Measurements from ENCODE around the gene ERG28.
A peak's percentile ranks its signal among the peaks of the same experiment; 100 is the strongest.

The ERG28 gene

GRCh38 chr14:75655235-75655634 lies 5.4 kb downstream of the ERG28 start:
- no peak for TF ChIP-seq ZFP30 (CRISPR knock-in tag; IDR thresholded peaks at IDR 0.05)
- TF ChIP-seq TCF4 (CRISPR knock-in tag; IDR thresholded peaks at IDR 0.05; ENCODE audit: borderline replicate concordance) = no peak
- no peak for TF ChIP-seq ZNF565 (CRISPR knock-in tag; conservative IDR thresholded peaks at IDR 0.05; ENCODE audit: low read depth)
- no peak for TF ChIP-seq ARNTL (CRISPR knock-in tag; IDR thresholded peaks at IDR 0.05; ENCODE audit: borderline replicate concordance, low read depth)
- no peak for TF ChIP-seq TSHZ2 (CRISPR knock-in tag; IDR thresholded peaks at IDR 0.05)
- TF ChIP-seq PATZ1 (CRISPR knock-in tag; IDR thresholded peaks at IDR 0.05; ENCODE audit: borderline replicate concordance) = no peak
- TF ChIP-seq PPARA (CRISPR knock-in tag; IDR thresholded peaks at IDR 0.05; ENCODE audit: borderline replicate concordance) = no peak
- TF ChIP-seq ZC3H10 (CRISPR knock-in tag; IDR thresholded peaks at IDR 0.05) = no peak
- no peak for TF ChIP-seq SNAI2 (CRISPR knock-in tag; IDR thresholded peaks at IDR 0.05)
- no peak for TF ChIP-seq ZNF70 (CRISPR knock-in tag; IDR thresholded peaks at IDR 0.05)
- no peak for TF ChIP-seq CSRNP3 (CRISPR knock-in tag; IDR thresholded peaks at IDR 0.05)
- TF ChIP-seq RARB (CRISPR knock-in tag; IDR thresholded peaks at IDR 0.05) = no peak
- no peak for TF ChIP-seq CSDC2 (CRISPR knock-in tag; IDR thresholded peaks at IDR 0.05)
- no peak for TF ChIP-seq ESRRG (CRISPR knock-in tag; IDR thresholded peaks at IDR 0.05)
- TF ChIP-seq ZNF8 (CRISPR knock-in tag; IDR thresholded peaks at IDR 0.05) = no peak
- no peak for TF ChIP-seq ZFP3 (CRISPR knock-in tag; IDR thresholded peaks at IDR 0.05)
- TF ChIP-seq ISL1 (CRISPR knock-in tag; IDR thresholded peaks at IDR 0.05) = no peak
- no peak for TF ChIP-seq POU6F1 (CRISPR knock-in tag; IDR thresholded peaks at IDR 0.05; ENCODE audit: borderline replicate concordance, low read depth)

GRCh38 chr14:75654127-75654732 lies 6.4 kb downstream of the ERG28 start:
- peak; percentile 98 for ATAC-seq
- TF ChIP-seq TSHZ2 (CRISPR knock-in tag; IDR thresholded peaks at IDR 0.05) = no peak
- no peak for TF ChIP-seq TCF4 (CRISPR knock-in tag; IDR thresholded peaks at IDR 0.05; ENCODE audit: borderline replicate concordance)
- no peak for TF ChIP-seq GLIS3 (CRISPR knock-in tag; IDR thresholded peaks at IDR 0.05)
- no peak for TF ChIP-seq CSRNP3 (CRISPR knock-in tag; IDR thresholded peaks at IDR 0.05)
- no peak for TF ChIP-seq ZNF565 (CRISPR knock-in tag; conservative IDR thresholded peaks at IDR 0.05; ENCODE audit: low read depth)
- no peak for TF ChIP-seq PPARA (CRISPR knock-in tag; IDR thresholded peaks at IDR 0.05; ENCODE audit: borderline replicate concordance)
- no peak for TF ChIP-seq BACH2 (CRISPR knock-in tag; IDR thresholded peaks at IDR 0.05; ENCODE audit: borderline replicate concordance)
- no peak for TF ChIP-seq PATZ1 (CRISPR knock-in tag; IDR thresholded peaks at IDR 0.05; ENCODE audit: borderline replicate concordance)

More at GRCh38 chr14:75655235-75655634, 5.4 kb downstream of the ERG28 start:
- ATAC-seq = no peak

All from SK-N-SH treated with all-trans-retinoic acid at 6 μM for 48 hours (cell line).